HG03066 (cell line): Measurements from ENCODE around the gene LITAF.
"Not testable (repeated sequence)": the region's sequence is repeated elsewhere in the genome, so short reads cannot be mapped to it uniquely, and the experiment has no call there.

ENCODE experiments used
- ATAC-seq: cut with Tn5 transposase; IDR thresholded peaks from one replicate; pipeline ENCODE4 v1.9.1; 2021; ENCODE audit warnings: low read depth; ENCODE audit not compliant: unreplicated experiment

The LITAF gene

DNA sequence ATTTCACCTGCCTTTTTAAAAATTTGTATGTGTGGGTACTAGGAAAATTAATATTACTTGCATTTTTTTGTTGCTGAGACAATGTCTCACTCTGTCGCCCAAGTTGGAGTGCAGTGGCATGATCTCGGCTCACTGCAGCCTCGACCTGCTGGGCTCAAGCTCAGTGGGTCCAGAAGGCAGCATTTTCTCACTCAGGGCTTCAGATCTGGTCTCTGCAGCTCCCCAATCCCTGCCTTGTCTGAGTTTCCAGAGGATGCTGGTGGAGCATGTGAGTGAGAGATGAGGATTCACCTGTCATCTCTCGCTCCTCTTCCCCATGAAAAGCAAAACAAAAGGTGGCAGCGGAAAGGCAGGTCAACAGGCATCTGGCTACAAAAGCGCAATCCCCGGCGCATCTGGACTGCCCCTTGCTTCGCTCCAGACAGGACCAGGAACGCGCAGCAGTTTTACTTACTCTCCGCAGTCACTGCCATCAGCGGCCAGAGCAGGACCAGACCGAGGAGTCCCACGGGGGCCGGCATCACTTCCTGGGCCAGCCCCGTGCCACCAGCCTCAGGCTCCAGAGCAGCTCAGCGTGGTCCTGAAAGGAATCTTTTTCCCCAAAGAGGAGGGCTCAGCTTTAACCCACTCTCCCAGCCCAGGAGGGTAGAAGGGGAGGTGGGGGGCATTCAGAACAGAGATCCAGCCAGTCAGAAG lies 59.9 kb downstream of the LITAF start:
- ATAC-seq: no peak

DNA sequence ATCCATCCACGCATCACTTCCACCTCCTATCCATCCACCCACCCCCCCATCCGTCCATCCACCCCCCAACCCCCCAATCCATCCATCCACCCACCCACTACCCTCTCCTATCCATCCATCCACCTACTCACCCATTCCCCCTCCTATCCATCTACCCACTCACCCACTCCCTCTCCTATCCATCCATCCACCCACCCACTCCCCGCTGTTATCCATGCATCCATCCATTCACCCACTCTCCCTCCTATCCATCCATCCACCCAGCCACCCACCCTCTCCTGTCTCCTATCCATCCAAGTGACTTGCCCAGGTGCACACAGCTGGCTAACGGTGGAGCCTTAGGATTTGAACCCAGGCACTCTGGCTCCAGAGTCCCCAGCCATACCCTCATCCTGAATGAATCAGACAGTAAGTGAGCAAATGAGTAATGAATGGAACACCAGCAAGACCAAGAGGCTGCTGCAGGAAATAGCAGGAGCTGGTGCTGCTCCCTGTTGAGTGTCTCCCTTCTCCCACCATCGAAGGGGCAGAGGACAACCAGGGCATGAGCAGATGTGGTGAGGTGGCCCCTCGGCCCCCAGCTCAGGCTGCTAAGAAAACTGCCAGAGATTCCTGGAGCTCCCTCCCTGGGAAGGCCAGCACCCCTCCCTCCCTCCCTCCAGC lies 62.5 kb downstream of the LITAF start:
- ATAC-seq: no peak

DNA sequence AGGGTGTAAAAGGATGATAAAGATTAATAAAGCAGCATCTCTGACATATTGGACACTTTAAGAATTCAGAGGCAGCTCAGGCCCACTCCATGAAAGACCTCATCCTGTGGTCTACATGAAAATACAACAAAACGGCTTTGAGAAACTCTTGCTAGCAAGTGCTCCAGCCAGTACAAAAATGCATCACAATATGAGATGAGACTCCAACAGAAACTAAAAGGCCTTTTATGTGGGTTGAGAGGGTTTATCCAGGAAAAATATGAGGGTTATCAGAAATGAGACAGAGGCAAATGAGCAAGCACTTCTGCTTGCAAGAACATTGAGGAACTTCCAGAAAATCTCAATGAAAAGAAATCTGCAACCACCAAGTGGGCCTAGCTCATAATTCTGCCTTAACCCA lies 65.7 kb downstream of the LITAF start:
- ATAC-seq: no peak

DNA sequence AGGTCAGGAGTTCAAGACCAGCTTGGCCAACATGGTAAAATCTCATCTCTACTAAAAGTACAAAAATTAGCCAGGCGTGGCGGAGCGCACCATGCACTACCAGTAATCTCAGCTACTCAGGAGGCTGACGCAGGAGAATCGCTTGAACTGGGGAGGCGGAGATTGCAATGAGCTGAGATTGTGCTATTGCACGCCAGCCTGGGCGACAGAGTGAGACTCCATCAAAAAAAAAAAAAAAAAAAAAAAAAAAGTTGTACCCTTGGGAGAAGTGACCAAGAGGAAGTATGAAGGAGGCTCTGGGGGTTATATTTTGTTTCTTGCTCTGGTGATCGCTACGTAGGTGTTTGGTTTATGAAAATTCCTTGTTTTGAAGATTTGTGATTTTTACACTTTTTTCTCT lies 66.3 kb downstream of the LITAF start:
- no peak for ATAC-seq

DNA sequence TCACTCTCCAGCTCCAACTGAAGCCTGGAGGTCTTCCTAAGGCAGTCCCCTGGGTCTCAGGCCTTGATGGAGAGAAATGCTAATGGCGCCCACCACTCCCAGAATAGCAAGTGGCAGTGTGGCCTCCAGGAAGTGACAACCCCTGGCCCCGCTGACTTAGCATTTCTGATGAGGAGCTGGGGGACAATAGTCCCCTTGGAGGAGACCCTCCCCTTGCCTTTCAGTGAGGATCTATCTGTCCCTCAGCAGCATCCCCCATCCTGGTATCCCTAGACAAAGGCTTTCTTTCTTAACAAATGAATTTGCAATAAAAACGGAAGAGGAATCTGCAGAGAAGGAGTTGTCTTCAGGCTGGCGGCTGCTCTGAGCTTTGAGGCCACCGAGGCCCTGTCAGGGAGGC lies 68.8 kb downstream of the LITAF start:
- ATAC-seq: no peak

DNA sequence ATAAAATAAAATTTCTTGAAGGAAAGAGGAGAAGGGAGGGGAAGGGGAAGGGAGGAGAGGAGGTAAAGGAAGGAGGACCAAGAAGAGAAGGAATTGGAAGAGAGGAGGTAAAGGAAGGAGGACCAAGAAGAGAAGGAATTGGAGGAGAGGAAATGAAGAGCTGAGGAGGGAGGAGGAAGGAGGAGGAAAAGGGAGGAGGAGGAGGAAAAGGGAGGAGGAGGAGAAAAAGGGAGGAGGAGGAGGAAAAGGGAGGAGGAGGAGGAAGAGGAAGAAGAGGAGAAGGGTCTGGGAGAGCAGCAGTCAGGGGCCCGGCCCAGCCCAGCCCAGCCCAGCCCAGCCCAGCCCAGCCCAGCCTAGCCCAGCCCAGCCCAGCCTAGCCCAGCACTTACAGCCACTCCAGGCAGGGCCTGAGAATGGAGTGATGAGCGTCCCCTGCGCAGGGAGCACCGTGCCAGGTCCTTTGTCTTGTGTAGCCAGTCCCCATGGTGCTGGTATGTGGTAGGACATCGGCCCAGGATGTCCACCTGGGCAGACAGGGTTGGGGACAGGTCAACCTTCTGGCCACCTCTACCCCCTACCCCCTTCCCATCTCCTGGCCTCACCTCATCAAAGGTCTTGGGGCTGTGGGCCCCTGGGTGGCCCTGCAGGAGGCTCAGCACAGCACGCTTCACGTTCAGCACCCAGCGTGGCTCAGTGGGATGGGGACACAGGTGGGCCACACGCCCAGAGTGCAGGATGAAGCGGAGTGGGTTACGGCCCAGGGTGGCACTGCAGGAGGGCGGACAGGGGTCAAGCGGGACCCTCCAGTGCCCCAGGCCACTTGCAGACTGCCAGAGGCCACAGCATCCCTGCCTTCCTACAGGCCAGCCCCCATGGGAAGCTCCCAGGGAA lies 70.9 kb downstream of the LITAF start:
- ATAC-seq: no peak

DNA sequence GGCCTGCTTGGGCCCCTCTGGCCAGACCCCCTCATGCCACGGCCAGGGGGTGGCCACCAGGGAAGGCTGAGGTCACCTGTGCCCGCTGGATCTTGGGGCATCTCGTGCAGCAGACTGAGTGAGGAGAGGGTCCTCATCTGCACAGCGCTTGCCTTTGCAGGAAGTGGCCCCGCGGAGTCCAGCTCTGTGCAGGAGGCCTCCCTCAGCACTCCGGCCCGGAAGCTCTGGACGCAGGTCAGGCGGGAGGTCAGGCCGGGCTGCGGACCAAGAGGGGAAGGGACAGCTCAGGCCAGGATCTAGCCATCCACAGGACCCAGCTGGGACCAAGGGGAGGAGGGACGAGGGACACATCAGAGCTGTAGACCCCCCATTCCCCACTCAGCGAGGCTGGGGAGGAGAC lies 72.4 kb downstream of the LITAF start:
- no peak for ATAC-seq

DNA sequence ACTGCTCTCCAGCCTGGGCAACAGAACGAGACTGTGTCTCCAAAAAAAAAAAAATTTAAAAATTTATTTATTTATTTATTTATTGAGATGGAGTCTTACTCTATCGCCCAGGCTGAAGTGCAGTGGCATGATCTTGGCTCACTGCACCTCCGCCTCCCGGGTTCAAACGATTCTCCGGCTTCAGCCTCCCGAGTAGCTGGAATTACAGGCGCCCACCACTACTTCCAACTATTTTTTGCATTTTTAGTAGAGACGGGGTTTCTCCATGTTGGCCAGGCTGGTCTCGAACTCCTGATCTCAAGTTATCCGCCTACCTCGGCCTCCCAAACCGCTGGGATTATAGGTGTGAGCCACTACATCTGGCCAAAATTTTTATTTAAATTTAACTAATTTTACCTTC lies 73.4 kb downstream of the LITAF start:
- not testable (repeated sequence) for ATAC-seq

DNA sequence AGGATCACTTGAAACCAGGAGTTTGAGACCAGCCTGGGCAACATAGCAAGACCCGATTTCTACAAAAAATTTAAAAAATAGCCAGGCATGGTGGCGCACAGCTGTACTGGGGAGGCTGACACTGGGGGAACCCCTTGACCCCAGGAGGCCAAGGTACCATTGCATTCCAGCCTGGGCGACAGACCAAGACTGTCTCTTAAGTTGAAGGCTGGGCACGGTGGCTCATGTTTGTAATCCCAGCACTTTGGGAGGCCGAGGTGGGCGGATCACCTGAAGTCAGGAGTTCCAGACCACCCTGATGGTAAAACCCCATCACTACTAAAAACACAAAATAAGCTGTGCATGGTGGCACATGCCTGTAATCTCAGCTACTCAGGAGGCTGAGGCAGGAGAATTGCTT lies 74.9 kb downstream of the LITAF start:
- ATAC-seq: no peak

DNA sequence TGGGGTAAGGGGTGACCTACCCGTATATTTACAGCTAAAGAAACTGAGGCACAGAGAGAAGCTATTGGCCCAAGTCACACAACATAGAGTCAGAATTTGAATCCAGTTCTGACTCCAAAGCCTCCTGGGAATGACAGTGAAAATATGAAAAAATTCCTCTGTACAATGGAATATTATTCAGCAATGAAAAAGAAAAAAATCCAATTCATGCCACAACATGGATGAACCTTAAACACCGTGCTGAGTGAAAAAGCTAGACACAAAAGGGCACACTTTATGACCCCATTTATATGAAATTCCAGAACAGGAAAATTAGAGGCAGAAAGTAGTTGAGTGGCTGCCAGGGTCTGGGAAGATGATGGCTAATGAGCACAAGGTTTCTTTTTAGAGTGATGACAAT lies 75.4 kb downstream of the LITAF start:
- ATAC-seq: no peak

DNA sequence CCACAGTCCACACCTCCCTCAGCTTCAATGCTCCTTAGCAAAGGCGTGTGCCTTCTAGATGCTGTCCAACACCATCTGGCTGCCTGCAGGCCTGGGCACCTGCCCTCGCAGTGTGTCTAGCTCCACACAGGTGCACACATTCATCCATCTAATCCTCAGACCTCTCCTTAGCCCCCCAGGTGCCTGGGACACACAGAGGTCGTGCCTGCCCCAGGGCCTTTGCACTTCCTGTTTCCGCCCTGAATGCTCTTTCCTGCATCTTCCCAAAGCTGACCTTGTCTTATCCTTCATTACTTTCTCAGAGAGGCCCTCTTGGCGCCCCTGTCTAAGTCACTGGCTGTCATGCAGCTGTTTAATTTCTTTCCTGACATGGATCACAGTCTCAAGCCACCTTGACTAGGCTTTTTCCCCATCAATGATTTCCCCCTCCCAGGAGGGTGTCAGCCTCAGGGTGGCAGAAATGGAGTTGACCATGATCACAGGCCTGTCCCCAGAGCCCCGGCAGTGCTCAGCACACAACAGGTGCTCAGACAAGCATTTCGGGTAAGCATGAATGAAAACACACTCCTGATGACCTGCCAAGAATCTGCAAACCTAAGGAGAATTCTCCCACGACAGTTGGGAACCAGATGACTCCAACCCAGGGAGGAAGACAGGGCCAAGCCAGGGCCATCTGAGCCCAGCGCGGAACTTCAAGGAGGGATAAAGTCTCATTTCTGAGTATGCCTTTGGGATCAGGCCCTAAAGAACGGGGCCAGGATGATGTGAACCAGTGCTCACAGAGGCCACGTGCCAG lies 76.3 kb downstream of the LITAF start:
- ATAC-seq: no peak

DNA sequence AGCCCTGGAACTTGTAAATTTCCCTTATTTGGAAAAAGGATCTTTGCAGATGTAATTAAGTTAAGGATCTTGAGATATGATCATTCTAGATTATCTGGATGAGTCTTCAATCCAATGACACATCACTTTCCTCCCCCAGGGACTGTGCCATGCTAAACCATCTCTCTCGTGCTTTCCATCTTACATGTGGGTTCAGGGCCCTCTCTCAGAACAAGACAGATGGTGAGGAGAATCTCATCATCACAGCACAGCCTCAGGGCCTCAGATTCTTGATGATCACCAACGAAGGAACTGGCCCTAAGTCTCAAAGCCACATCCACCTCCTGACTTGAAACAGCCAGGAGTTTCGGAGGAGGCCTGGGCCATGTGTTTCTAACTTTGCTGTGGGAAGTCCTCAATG lies 78.7 kb downstream of the LITAF start:
- no peak for ATAC-seq

DNA sequence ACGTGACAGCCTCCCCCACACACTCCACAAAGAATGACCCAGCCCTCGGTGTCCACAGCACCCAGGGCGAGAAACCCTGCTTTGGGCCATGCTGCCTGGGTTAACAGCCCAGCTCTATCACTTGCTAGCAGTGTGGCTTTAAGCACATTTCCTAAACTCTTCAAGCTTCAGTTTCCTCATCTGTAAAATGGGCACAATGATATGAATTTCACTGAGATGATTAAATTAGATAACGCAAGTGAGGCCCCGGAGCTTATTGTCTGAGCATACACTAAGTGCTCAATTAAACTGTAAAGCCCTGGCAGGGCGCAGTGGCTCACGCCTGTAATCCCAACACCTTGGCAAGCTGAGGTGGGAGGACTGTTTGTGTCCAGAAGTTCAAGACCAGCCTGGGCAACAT lies 79.4 kb downstream of the LITAF start:
- ATAC-seq: no peak

DNA sequence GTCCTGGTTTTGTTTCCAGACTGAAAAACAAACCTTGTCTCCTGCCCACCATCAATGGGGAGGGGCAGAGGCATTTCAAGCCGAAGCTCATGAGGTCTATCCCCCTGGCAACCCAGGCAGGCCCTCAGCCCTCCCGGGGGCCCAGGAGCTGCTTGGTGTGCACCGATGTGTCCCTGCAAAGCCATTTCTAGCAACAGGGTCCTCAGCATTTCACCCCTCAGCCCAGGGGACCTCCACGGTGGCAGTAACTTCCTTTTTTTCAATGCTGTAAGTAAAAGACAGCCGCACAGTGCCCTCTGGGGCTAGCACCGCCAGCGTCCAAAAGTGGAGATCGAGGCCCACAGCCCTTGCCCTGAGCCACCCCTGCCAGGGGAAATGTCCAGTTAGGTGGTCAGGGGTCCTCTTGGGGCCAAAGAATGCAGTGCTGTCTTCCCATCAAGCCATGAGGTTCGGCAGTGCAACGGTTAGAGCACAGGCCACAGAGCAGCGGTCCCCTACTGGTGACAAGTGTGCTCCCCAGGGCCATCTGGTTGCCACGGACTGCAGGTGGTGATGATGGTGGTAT lies 79.9 kb downstream of the LITAF start:
- no peak for ATAC-seq

DNA sequence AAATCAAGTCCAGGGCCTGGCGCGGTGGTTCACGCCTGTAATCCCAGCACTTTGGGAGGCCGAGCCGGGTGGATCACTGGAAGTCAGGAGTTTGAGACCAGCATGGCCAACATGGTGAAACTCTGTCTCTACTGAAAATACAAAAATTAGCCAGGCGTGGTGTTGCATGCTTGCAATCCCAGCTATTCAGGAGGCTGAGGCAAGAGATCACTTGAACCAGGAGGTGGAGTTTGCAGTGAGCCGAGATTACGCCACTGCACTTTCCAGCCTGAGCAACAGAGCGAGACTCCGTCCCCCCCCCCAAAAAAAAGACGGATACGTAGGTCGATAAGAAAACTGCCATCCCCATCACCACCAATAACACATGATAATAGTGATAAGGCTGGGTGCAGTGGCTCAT lies 82.5 kb downstream of the LITAF start:
- ATAC-seq: not testable (repeated sequence)

DNA sequence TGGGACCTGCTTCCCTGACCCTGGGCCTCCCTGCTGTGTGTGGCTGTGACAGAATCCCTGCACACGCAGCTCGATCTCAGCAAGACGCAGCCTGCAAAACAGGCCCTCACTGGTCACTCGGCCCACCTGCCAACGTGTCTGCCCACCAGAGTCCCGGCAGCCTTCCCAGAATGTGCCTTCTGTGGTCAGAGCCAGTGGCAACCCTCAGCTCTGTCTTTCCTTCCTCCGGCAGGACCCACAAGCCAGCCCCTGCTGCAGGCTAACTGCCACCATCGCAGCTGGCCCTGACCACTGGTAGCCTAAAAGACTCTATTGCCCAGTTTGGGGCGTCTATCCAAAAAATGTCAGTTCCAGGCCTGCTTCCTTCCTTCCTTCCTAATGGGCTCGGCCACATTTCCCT lies 83.2 kb downstream of the LITAF start:
- ATAC-seq: no peak

DNA sequence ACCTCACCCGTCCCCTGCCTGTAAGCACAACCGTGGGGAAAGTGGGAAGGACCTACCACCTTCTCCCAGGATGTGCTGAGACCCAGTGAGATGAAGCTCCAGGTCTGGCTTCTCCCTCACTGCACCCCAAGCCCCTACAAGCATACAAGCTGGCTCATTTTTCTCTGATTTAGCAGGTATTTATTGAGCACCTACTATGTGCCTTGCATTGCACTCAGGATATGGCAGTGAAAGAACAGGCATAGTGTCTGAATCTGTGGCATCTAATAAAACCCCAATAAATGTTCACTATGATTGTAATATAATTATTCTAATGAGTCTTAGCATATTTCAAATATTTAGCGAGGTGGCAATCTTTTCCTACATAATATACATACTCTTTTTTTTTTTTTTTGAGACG lies 84.5 kb downstream of the LITAF start:
- ATAC-seq: no peak

DNA sequence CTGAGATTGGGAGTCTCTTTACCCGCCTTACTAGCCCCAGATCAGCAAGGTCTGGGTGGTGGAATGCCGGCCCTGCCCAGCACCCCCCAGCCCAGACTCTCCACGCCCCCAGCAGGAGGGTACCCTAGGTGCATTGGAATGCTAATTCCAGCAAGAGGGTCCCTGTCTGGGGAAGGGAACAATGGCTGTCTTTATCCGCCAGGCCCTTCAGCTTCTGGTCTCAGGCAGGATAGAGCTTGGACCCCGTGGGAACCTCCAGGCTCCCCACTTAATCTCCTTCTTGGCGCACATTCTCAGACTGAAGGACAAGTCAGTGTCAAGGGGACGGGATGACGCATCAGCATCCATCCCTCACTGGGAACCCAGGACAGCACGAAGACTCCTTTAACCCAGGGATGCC lies 85.1 kb downstream of the LITAF start:
- ATAC-seq: no peak

DNA sequence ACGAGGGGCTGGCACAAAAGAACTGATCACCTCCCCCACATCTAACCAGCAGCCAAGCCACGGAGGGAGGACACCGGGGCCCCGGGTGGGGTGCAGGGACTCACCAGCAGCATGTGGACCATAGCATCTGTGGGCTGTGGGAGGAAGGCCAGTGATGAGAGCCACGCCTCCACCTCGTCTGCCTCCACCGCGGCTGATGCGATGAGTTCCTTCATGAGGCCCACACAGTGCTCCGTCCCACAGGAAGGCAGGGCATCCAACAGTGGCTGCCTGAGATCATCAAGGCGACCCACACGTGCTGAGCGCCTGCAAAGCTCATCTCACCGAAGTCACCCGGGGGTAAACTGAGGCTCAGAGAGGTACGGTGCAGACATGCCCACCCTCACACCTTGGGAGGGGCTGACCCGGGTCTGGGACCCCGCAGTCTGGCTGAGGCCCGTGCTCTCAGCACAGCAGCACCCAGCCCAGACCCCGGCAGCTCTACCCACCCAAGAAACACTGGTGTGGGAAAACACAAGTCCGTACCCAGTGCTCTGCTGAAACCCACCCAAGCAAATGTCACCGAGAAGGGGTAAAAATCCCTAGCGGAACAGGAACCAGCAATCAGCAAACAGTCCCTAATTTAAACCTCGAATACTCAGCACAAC lies 85.9 kb downstream of the LITAF start:
- ATAC-seq: no peak
